Dedifferentiated amniotic fluid mesenchymal stem cell (primary cell): ENCODE measurements around the gene FASTKD2.

Experiments
- DNase-seq: peaks from one replicate; pipeline ENCODE4 v3.0.0-alpha.2; 2016; ENCODE audit errors: extremely low spot score

The FASTKD2 gene

DNA sequence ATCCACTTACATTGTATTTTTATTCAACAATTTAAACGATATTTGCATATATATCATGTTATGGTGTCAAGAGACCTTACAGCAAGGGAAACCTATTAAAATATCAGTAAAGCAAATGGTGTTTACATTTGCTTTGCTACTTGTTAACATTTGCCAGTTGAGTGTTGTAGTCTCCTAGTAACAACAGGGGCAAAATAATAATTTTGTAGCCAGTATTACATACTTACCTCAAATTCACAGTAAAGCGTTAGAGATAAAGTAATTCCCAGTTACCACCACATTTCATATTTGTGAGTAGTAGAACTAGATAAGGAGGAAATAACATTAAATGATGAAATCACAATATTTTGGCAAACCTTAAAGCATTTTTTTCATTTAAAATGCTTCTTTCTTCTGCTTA, 71.3 kb downstream of the FASTKD2 start:
- DNase-seq = no peak

- DNase-seq = no peak
Measured at GRCh38 chr2:206837775-206838174, 72.4 kb downstream of the FASTKD2 start.

DNA sequence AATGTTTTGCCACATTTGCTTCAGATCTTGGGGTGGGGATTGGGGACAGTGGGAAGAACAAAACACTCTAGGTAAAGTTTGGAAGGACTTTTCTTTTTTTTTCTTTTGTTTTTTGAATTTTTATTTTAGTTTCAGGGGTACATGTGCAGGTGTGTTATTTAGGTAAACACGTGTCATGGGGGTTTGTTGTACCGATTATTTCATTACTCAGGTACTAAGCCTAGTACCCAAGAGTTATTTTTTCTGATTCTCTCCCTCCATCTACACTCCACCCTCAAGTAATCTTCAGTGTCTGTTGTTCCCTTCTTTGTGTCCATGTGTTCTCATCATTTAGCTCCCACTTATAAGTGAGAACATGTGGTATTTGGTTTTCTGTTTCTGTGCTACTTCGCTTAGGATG, 73.3 kb downstream of the FASTKD2 start:
- no peak for DNase-seq

DNA sequence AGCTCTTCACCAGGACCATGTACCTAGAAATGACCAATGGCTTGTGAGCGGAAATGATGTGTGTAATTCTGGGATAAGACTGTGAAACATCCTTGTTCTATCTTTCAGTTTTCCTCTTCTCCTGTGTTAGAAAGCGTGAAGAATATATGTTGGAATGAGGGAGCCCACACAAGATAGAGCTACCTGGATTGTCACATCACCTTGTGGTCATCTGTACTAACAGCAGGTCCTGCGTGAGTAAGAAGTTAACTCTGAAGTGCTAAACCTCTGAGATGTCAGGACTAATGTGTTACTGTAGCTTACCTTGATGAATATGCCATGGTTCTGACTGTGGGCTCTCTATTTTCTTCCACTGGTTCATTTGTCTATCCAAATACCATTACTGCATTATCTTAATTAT, 75.6 kb downstream of the FASTKD2 start:
- no peak for DNase-seq
